ENCODE measurements around the gene ARHGEF9. TPM values are rescaled to one million over a fixed set of nuclear protein-coding genes. Genes with fewer than 3 reads are reported as not detected.

Gene ARHGEF9
- polyA plus RNA-seq, 4 donors: 25.8 to 39.1 (median 37.1) TPM

GRCh38 chrX:63747331-63747730 lies 37.7 kb downstream of the ARHGEF9 start:
- DNase-seq (ENCODE audit: low read depth in 4 of 4, low spot score in 3 of 4): no peak

DNA sequence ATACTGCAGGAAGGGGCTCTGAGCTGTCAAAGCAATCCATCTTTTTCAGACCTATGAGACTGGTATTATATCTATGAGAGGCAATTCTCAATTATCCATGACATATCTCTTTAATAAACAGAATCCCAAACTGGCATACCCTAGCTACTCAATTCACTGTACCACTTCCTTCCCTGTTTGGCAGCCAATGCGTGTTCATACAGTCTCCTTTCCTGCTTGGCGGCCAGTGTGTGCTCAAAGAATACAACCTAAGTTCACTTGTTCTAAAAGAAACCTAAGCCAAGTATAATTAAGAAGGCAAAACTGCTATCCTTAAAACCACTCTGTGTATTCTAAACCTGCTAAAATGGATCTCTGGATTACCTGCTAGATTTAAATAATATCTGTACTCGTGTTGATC lies 38.3 kb downstream of the ARHGEF9 start:
- DNase-seq (ENCODE audit: low read depth in 4 of 4, low spot score in 3 of 4): no peak

DNA sequence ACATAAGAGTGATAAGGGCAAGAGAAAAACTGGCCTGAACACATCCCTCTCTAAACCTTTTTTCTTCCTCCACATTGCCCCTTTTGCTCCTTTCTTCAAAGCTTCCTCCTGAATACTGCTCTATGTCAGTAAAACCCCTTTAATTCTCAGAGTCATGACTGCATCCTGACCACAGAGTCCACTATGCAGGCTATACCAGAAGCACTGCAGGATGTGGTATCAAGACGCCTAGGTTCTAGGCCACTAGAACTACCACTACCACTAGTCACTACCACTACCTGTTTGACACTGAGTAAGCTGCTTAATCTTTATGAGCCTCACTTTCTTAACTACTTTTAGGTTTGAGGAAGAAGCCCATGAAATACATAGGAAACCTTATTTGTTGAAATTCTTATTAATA lies 38.7 kb downstream of the ARHGEF9 start:
- DNase-seq (ENCODE audit: low read depth in 4 of 4, low spot score in 3 of 4): no peak

DNA sequence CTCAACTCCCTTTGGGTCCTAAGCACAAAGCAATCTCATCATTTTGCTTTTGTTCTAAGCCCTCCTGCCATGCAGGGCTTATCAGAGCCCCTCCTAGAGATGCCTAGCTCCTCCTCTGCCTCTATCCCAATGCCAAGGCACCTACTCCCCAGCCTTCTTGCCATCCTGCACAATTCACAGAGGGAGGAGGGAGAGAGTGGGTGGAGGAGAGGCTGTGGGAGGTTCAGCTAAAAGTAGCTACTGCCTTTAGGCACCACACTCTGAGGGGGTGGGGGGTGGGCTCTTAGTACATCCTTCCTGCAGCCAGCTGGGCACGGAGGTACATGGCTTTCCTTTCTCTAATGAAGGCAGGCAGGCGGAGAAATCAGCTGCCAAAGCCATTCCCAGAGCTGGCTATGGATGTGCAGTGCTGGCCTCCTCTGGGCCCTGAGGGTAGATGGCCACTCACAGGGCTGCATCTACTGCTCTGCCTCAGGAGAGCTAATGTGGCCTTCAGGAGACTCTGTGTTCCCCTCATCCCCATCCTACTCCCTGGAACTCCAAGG lies 40.1 kb downstream of the ARHGEF9 start:
- DNase-seq (ENCODE audit: low read depth in 4 of 4, low spot score in 3 of 4): no peak

- DNase-seq (ENCODE audit: low read depth in 4 of 4, low spot score in 3 of 4): no peak
These were observed 41.4 kb downstream of the ARHGEF9 start for GRCh38 chrX:63743596-63743995.

DNA sequence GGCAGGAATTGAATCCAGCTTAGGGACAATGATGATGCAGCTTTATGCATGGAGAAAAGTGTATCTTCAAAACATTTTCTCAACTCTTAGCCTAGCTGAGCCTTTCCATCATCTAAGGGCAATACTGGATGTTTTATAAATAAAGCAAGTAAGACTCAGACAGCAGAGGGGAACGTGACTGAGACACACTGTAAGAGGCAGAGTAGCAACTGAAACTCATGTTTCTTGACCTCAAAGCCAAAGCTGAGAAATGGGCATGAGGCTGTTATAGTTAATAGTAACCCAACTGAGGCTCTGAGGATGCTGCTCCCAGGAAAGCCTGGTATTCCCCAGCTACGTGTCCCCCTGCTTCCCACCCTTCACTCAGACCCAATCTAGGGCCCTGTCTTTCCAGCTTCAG lies 44.6 kb downstream of the ARHGEF9 start:
- no peak for DNase-seq (ENCODE audit: low read depth in 4 of 4, low spot score in 3 of 4)

DNA sequence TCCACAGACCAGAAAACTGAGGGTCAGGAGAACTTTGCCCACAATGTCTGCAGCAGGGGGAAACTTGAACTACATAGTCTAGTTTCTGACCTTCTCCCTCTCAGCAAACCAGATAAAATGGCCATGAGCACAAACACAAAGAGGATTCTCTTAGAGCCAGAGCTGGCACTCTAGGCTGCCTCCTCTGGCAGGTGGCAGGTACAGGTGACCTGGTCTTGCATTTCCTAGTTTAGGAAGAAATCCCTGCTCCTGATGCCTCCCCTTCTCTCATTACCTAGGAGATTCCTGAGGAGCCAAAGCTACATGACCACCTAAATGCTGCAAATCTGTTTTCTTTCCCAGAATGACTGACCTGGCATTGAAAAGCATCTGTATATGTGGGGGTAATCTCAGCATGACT lies 45.1 kb downstream of the ARHGEF9 start:
- no peak for DNase-seq (ENCODE audit: low read depth in 4 of 4, low spot score in 3 of 4)

- no peak for DNase-seq (ENCODE audit: low read depth in 4 of 4, low spot score in 3 of 4)
These were observed 46.3 kb downstream of the ARHGEF9 start for GRCh38 chrX:63738696-63739095.

GRCh38 chrX:63737131-63737921 lies 47.7 kb downstream of the ARHGEF9 start:
- no peak for DNase-seq (ENCODE audit: low read depth in 4 of 4, low spot score in 3 of 4)

DNA sequence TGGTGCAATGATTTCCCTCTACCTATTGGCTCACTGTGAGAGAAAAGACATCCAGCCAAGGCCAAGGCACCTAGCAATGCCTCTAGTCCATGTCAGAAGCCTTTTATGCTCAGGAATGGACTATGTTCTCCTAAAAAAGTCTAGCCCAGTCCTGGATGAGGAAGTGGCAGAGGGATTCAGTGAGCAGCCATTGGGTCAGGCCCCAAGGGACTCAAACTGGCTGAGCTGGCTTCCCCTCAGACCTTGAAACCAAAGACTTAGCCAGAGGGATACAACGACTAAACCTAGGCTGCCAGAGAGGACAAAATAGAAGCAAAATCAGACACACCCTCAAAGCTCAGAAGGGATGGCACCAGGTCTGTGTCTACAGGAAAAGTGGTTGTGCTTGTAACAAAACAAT lies 49.1 kb downstream of the ARHGEF9 start:
- DNase-seq (ENCODE audit: low read depth in 4 of 4, low spot score in 3 of 4): no peak

GRCh38 chrX:63720293-63720692 lies 64.7 kb downstream of the ARHGEF9 start:
- no peak for DNase-seq (ENCODE audit: low read depth in 4 of 4, low spot score in 3 of 4)

- DNase-seq (ENCODE audit: low read depth in 4 of 4, low spot score in 3 of 4): no peak
These were observed 65.4 kb downstream of the ARHGEF9 start for GRCh38 chrX:63719633-63720032.

GRCh38 chrX:63718010-63718694 lies 66.9 kb downstream of the ARHGEF9 start:
- no peak for DNase-seq (ENCODE audit: low read depth in 4 of 4, low spot score in 3 of 4)

GRCh38 chrX:63713526-63713925 lies 71.5 kb downstream of the ARHGEF9 start:
- DNase-seq (ENCODE audit: low read depth in 4 of 4, low spot score in 3 of 4): no peak

DNA sequence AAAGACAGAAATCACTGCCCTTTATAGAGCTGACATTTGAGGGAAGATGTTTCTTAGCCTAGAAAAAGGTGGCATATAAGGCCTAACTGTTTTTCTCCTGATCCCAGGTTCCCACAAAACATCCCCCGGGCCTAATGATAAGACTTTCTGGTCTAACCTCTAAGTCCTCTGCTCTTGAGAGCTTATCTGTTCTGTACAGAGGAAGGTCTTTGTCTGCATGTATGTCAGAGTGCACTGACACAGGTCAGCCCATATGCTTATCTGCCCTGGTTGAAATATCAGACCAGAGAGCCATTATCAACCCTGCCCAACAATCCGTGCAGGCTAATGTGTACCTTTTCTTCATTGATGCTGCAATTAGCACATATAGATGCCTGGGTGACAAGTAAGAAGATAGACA lies 76.2 kb downstream of the ARHGEF9 start:
- DNase-seq (ENCODE audit: low read depth in 4 of 4, low spot score in 3 of 4): no peak

- DNase-seq (ENCODE audit: low read depth in 4 of 4, low spot score in 3 of 4): no peak
These were observed 82.5 kb downstream of the ARHGEF9 start for GRCh38 chrX:63702556-63702955.

DNA sequence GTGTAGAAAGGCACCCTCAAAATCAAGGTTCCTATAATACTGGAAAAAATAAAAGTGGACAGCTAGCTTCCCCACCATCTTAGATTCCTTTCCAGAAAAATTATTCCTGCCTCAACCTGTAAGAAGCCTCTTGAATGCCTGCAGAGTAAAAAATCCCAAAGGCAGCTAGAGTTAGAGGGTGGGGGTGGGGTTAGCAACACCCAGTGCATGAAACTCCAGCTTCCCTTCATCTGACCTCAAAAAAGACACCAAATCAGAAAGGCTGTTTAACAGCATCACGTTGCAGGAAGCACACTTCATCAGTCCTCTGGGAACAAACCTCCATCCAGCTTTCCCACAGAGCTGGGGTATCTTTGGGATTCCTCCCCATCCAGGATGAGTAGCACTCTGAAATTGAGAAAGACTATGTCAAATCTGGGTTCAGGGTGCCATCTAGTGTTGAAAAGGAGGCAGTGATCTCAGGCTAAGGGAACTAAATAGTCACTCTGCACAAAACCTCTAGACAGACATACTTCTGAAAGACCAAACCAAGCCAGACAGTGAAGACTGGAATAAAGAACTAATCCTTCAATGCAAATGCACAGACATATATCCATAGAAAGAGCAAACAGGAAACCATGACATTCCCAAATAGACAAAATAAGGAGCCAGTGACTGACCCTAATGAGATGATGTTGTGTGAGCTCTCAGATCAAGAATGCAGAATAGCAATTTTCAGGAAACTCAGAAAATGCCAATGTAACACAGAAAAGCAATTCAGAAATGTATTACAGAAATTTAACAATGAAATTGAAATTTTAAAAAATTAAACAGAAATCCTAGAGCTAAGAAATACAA lies 97.9 kb downstream of the ARHGEF9 start:
- peak in 1 of 4 donors; percentile 0 for DNase-seq (ENCODE audit: low read depth in 4 of 4, low spot score in 3 of 4)

DNA sequence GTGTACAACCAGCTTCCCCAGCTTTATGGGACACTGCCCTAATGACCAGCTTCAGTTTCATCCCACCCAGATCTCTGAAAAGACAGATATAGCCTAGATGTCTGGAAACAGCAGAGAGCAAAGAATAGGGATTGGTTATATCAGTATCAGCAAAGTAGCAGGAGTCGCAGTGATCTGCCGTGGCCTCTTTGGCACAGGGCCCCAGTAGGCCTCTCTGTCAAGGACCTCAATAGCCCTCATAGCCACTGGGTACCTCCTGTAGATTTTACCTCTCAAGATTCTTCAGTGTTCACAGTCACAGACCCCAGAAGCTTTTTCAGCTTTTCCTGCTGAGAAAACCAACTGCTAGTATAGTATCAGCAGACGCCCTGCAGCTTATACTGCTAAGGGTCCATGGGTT lies 104.6 kb downstream of the ARHGEF9 start:
- DNase-seq (ENCODE audit: low read depth in 4 of 4, low spot score in 3 of 4): no peak

- DNase-seq (ENCODE audit: low read depth in 4 of 4, low spot score in 3 of 4): no peak
These were observed 105.6 kb downstream of the ARHGEF9 start for GRCh38 chrX:63679432-63679831.

GRCh38 chrX:63675716-63676115 lies 109.3 kb downstream of the ARHGEF9 start:
- no peak for DNase-seq (ENCODE audit: low read depth in 4 of 4, low spot score in 3 of 4)

- DNase-seq (ENCODE audit: low read depth in 4 of 4, low spot score in 3 of 4): no peak
These were observed 111.1 kb downstream of the ARHGEF9 start for GRCh38 chrX:63673896-63674295.

Data from left renal pelvis (tissue), 4 donors.